Mucosa of stomach (tissue), 1 donor: ENCODE results near the gene LRRC42.

Experiments used
- H3K27me3 ChIP-seq: one replicate; pipeline ENCODE4 v1.7.0; 2013; ENCODE audit warnings: mild to moderate bottlenecking, low read length; ENCODE audit not compliant: control insufficient read depth, insufficient read depth
- H3K36me3 ChIP-seq: one replicate; pipeline ENCODE4 v1.7.0; 2013; ENCODE audit warnings: low read length; ENCODE audit not compliant: control insufficient read depth, insufficient read depth
- H3K4me1 ChIP-seq: one replicate; pipeline ENCODE4 v1.7.0; 2013; ENCODE audit warnings: mild to moderate bottlenecking, low read length; ENCODE audit not compliant: control insufficient read depth, insufficient read depth
- H3K4me3 ChIP-seq: one replicate; pipeline ENCODE4 v1.7.0; 2013; ENCODE audit warnings: low read length
- H3K9ac ChIP-seq: one replicate; pipeline ENCODE4 v1.7.0; 2013; ENCODE audit warnings: mild to moderate bottlenecking, low read length, moderate library complexity
- H3K9me3 ChIP-seq: one replicate; pipeline ENCODE4 v1.7.0; 2013; ENCODE audit warnings: mild to moderate bottlenecking, low read length, moderate library complexity; ENCODE audit not compliant: control insufficient read depth
- donor health status: Pancreatic carcinoma.

The LRRC42 gene

DNA sequence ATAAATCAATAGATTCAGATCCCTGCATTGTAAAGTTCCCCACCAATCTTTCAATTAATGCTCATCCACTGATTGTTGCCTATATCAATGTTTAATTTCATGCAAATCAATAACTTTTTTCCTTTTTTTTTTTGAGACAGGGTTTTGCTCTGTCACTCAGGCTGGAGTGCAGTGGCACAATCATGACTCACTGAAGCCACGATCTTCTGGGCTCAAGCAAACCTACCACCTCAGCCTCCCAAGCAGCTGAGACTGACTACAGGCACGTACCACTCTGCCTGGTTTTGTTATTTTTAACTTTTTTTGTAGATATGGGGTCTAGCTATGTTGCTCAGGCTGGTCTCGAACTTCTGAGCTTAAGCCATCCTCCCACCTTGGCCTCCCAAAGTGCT is 26.5 kb upstream of the LRRC42 start:
- no peaks in the 10 kb centered on the region for H3K36me3 ChIP-seq
- no peaks in the 10 kb centered on the region for H3K27me3 ChIP-seq
- H3K9me3 ChIP-seq: no peaks in the 10 kb centered on the region
- H3K4me3 ChIP-seq: no peak overlapping the region
- H3K4me1 ChIP-seq: peaks cover 13% of the 10 kb centered on the region
- H3K9ac ChIP-seq: no peak overlapping the region

GRCh38 chr1:53927376-53927881 is 18.7 kb upstream of the LRRC42 start:
- Histone ChIP-seq H3K36me3 (no peaks in the 10 kb centered on the region), H3K9me3 (no peaks in the 10 kb centered on the region), H3K4me3 (no peak overlapping the region), H3K9ac (no peak overlapping the region), H3K4me1 (no peaks in the 10 kb centered on the region), H3K27me3 (no peaks in the 10 kb centered on the region)

GRCh38 chr1:53929246-53929960 is 16.7 kb upstream of the LRRC42 start:
- Histone ChIP-seq H3K9me3 (peaks cover under 1% of the 10 kb centered on the region), H3K27me3 (no peaks in the 10 kb centered on the region), H3K36me3 (no peaks in the 10 kb centered on the region), H3K4me3 (no peak overlapping the region), H3K9ac (no peak overlapping the region), H3K4me1 (no peaks in the 10 kb centered on the region)

DNA sequence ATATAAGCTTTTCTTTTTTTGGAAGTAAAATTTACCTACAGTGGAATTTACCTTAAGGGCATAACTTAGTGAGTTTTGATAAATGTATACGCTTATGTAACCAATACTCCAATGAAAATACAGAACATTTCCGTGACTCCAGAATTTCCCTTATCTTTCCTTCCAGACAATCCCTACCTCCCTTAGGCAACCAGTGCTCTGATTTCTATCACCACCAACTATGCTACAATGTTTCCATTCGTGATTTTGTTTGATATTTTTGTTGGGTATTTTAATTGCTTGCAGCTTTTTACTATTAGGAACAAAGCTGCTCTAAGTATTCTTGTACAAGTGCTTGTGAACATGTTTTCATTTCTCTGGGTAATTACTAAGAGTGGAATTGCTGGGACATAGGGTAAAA is 15.2 kb upstream of the LRRC42 start:
- Histone ChIP-seq H3K27me3 (no peaks in the 10 kb centered on the region), H3K4me1 (no peaks in the 10 kb centered on the region), H3K36me3 (no peaks in the 10 kb centered on the region), H3K9ac (no peak overlapping the region), H3K4me3 (no peak overlapping the region), H3K9me3 (peaks cover 4% of the 10 kb centered on the region)

GRCh38 chr1:53931523-53931922 is 14.6 kb upstream of the LRRC42 start:
- Histone ChIP-seq H3K9me3 (peaks cover 4% of the 10 kb centered on the region), H3K36me3 (no peaks in the 10 kb centered on the region), H3K4me3 (no peak overlapping the region), H3K4me1 (no peaks in the 10 kb centered on the region), H3K27me3 (no peaks in the 10 kb centered on the region), H3K9ac (no peak overlapping the region)

DNA sequence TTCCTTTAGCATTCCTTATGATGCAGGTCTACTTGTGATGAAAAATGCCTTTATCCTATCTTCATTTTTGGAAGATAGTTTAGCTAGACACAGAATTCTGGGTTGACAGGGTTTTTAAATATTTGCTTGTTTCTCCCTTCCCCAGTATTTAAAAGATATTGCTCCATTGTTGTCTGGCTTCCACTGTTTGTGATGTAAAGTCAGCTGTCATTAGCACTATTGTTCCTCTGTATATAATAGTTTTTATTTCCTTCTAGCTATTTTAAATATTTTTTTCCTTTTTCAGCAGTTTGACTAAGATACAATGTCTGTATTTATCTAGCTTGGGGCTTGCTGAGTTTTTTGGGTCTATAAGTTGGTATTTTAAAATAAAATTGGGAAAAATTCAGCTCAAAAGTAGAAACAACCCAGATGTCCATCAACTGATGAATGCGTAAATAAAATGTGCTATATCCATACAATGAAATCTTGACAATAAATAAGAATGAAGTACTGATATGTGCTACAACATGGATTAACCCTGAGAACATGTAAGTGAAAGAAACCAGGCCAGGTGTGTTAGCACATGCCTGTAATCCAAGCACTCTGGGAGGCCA is 11.9 kb upstream of the LRRC42 start:
- Histone ChIP-seq H3K9me3 (peaks cover 4% of the 10 kb centered on the region), H3K4me3 (no peak overlapping the region), H3K36me3 (no peaks in the 10 kb centered on the region), H3K27me3 (no peaks in the 10 kb centered on the region), H3K9ac (no peak overlapping the region), H3K4me1 (no peaks in the 10 kb centered on the region)

DNA sequence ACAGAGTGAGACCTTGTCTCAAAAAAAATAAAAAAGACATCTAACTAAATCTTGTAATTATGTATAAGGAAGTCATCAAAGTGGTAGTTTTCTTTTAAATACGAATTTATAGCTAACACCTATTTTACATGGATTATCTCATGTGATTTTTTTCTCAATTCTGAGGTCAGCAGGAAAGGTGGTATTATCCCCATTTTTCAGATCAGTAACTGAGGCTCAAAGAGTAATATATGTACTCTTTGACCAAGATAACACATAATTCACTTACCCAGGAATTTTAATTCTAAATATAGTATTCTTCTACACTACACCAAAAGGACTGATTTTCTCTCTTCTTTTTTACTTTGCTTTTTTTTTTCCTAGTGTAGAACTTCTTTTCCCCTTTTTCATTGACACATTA is 9.7 kb upstream of the LRRC42 start:
- Histone ChIP-seq H3K27me3 (no peaks in the 10 kb centered on the region), H3K9me3 (peaks cover 4% of the 10 kb centered on the region), H3K4me1 (no peaks in the 10 kb centered on the region), H3K4me3 (no peak overlapping the region), H3K9ac (no peak overlapping the region), H3K36me3 (no peaks in the 10 kb centered on the region)

GRCh38 chr1:53938136-53938830 is 7.9 kb upstream of the LRRC42 start:
- H3K27me3 ChIP-seq: no peaks in the 10 kb centered on the region
- H3K4me1 ChIP-seq: no peaks in the 10 kb centered on the region
- H3K9me3 ChIP-seq: peaks cover 4% of the 10 kb centered on the region
- H3K9ac ChIP-seq: no peak overlapping the region
- no peaks in the 10 kb centered on the region for H3K36me3 ChIP-seq
- no peak overlapping the region for H3K4me3 ChIP-seq

- Histone ChIP-seq H3K4me3 (no peak overlapping the region), H3K36me3 (no peaks in the 10 kb centered on the region), H3K4me1 (peaks cover 7% of the 10 kb centered on the region), H3K9me3 (no peaks in the 10 kb centered on the region), H3K27me3 (no peaks in the 10 kb centered on the region), H3K9ac (no peak overlapping the region)
Observed at GRCh38 chr1:53942127-53942957, 3.8 kb upstream of the LRRC42 start.

- Histone ChIP-seq H3K4me3 (no peak overlapping the region), H3K36me3 (no peaks in the 10 kb centered on the region), H3K27me3 (no peaks in the 10 kb centered on the region), H3K9me3 (no peaks in the 10 kb centered on the region), H3K4me1 (peaks cover 7% of the 10 kb centered on the region), H3K9ac (no peak overlapping the region)
Observed at GRCh38 chr1:53943090-53943489, 3.1 kb upstream of the LRRC42 start.

DNA sequence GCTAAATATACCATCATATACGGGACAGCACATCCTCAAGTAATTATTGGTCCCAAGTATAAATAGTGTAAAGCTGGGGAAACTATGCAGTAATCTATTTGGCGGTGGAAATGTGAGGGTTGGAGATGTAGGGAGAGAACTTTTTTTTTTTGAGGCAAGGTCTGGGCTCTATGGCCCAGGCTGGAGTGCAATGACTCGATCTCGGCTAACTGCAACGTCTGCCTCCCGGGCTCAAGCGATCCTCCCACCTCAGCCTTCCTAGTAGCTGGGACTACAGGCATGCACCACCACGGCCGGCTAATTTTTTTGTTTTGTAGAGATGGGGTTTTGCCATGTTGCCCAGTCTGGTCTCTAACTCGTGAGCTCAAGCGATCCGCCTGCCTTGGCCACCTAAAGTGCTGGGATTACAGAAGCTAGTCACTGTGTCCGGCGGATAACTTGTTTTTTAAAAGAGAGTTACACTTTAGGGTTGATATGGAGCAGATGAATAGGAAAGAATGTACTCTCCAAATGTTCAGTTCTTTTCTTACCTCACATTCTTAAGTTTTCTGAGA is 2.6 kb upstream of the LRRC42 start:
- Histone ChIP-seq H3K36me3 (no peaks in the 10 kb centered on the region), H3K4me3 (no peak overlapping the region), H3K9ac (no peak overlapping the region)

More for the DNA sequence above, 2.6 kb upstream of the LRRC42 start:
- H3K9me3 ChIP-seq: no peaks in the 10 kb centered on the region
- H3K27me3 ChIP-seq: no peaks in the 10 kb centered on the region
- H3K4me1 ChIP-seq: peaks cover 7% of the 10 kb centered on the region
